Osteocyte (in vitro differentiated cells): Measurements from ENCODE around the gene RAB6A. TPM values are rescaled to one million over a fixed set of nuclear protein-coding genes. Genes with fewer than 3 reads are reported as not detected.
"Not testable (repeated sequence)": the region's sequence is repeated elsewhere in the genome, so short reads cannot be mapped to it uniquely, and the experiment has no call there.

Source experiments
- DNase-seq: peaks from one replicate; pipeline ENCODE4 v3.0.0; 2021; ENCODE audit warnings: mixed read lengths; ENCODE audit not compliant: unreplicated experiment; ENCODE audit errors: extremely low spot score
- H3K27ac Mint-ChIP-seq: one replicate; pipeline ENCODE4 v1.8.0; 2021; ENCODE audit warnings: mild to moderate bottlenecking, mixed read lengths; ENCODE audit not compliant: unreplicated experiment
- H3K27me3 Mint-ChIP-seq: one replicate; pipeline ENCODE4 v1.8.0; 2021; ENCODE audit warnings: mixed read lengths; ENCODE audit not compliant: unreplicated experiment
- H3K36me3 Mint-ChIP-seq: one replicate; pipeline ENCODE4 v1.8.0; 2021; ENCODE audit warnings: mixed read lengths; ENCODE audit not compliant: unreplicated experiment
- H3K4me1 Mint-ChIP-seq: one replicate; pipeline ENCODE4 v1.8.0; 2021; ENCODE audit warnings: mixed read lengths; ENCODE audit not compliant: unreplicated experiment
- H3K4me3 Mint-ChIP-seq: one replicate; pipeline ENCODE4 v1.8.0; 2021; ENCODE audit warnings: mild to moderate bottlenecking, moderate library complexity, mixed read lengths; ENCODE audit not compliant: unreplicated experiment
- H3K9me3 Mint-ChIP-seq: one replicate; pipeline ENCODE4 v1.8.0; 2021; ENCODE audit warnings: mixed read lengths; ENCODE audit not compliant: unreplicated experiment
- total RNA-seq: library from RNA; stranded (reverse); gene quantifications from 2 replicates; pipeline ENCODE4 v1.2.1, GENCODE V29; 2021
- TF ChIP-seq, protein P1 (sequence below): fragments of 200-600 bp; sonication (generic); IDR thresholded peaks from 2 replicates; pipeline ENCODE4 v1.5.0; 2021; ENCODE audit warnings: antibody characterized with exemption, mild to moderate bottlenecking, moderate library complexity

The RAB6A gene
- total RNA-seq, 1 donor from 2014 or later: 145 TPM

DNA sequence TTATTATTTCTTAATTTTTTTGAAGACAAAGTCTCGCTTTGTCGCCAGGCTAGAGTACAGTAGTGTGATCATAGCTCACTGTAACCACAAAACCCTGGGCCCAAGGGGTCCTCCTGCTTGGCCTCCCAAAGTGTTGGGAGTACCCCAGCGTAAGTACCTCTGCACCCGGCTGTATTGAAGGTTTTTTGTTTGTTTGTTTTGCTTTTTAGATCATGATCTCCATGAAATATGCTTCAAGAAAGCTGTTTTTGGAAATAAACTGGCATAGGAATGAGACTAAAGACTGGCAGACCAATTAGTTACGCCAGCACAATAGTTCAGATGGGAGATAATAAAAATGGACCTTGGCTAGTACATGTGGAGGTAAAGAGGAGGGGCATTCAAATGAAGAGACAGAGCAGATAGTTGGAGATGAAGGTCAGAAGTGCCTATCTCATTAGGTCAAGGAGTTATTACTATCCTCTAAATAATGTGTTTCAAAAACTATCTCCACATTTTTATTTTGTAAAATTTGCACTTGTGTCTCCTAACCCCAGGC, 22.7 kb upstream of the RAB6A start:
- no peaks in the 10 kb centered on the region for H3K9me3 Mint-ChIP-seq
- H3K4me3 Mint-ChIP-seq: no peak overlapping the region
- H3K36me3 Mint-ChIP-seq: no peaks in the 10 kb centered on the region
- no peak overlapping the region for H3K27ac Mint-ChIP-seq
- H3K27me3 Mint-ChIP-seq: peaks cover 3% of the 10 kb centered on the region
- no peak for DNase-seq
- peaks cover 17% of the 10 kb centered on the region for H3K4me1 Mint-ChIP-seq
- TF ChIP-seq, protein P1, sequence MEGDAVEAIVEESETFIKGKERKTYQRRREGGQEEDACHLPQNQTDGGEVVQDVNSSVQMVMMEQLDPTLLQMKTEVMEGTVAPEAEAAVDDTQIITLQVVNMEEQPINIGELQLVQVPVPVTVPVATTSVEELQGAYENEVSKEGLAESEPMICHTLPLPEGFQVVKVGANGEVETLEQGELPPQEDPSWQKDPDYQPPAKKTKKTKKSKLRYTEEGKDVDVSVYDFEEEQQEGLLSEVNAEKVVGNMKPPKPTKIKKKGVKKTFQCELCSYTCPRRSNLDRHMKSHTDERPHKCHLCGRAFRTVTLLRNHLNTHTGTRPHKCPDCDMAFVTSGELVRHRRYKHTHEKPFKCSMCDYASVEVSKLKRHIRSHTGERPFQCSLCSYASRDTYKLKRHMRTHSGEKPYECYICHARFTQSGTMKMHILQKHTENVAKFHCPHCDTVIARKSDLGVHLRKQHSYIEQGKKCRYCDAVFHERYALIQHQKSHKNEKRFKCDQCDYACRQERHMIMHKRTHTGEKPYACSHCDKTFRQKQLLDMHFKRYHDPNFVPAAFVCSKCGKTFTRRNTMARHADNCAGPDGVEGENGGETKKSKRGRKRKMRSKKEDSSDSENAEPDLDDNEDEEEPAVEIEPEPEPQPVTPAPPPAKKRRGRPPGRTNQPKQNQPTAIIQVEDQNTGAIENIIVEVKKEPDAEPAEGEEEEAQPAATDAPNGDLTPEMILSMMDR: no peak

DNA sequence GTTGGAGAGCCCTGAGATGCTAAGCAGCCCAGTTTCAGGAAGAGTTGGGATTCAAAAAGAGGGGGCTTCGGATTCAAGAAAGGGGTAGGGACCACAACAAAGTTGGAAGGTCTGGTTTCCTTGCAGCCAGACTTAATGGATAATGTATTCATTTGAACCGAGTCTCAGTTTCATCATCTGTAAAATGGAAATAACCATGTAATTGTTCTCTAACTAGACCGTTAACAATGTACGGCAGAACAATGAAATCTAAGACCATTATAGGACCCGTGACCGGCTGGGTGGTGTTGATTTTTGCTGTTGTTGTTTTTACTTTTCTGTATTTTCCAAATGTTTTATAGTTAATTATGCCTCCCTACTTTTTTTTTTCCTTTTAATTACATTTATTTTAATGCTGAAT, 20.4 kb upstream of the RAB6A start:
- TF ChIP-seq, protein P1: no peak
- Mint-ChIP-seq H3K9me3 (no peaks in the 10 kb centered on the region), H3K4me3 (no peak overlapping the region), H3K4me1 (peaks cover 7% of the 10 kb centered on the region), H3K27me3 (peaks cover 3% of the 10 kb centered on the region), H3K36me3 (no peaks in the 10 kb centered on the region), H3K27ac (no peak overlapping the region)
- no peak for DNase-seq

DNA sequence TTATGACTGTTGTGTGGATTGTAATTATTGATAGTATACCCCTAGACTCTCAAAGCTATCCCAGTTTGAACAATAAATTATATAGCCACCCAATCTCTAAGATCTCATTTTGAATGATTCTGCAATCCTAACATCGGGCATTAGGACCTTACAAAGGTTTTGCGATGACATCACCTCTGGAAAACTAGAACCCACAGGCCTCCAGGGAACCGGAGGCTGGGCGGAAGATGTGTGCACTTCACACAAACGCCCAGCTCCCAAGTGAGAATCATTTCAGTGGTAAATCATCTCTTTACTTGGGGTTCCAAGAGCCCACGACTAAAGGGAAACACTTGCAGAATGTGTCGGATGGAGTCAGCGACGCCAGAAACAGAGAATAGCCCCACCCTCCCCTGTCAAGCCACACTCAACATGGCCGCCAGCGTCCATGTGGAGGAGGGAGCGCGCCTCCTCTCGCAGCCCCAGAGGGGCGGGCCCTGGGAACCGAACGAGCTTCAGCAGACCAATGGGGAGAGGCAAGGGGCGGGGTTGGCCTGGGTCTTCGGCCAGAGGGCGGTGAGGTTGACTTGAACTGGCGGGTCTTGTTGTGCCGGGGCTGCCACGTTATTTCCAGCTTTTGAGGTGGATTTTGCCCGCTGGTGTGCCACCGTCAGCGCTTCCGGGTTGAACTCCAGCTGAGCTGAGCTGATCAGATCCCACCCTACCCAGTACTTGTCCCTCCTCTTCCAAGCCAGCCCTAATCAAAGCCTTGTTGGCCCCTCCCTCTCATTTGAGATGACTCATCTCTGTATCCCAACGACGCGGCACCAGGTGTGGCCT, 18.4 kb upstream of the RAB6A start:
- Mint-ChIP-seq H3K4me1 (peaks cover 7% of the 10 kb centered on the region), H3K4me3 (peak overlapping the region; percentile 96), H3K27ac (peak overlapping the region; percentile 100), H3K9me3 (no peaks in the 10 kb centered on the region), H3K27me3 (peaks cover 3% of the 10 kb centered on the region), H3K36me3 (no peaks in the 10 kb centered on the region)
- peak; percentile 99 for DNase-seq
- TF ChIP-seq, protein P1: no peak

DNA sequence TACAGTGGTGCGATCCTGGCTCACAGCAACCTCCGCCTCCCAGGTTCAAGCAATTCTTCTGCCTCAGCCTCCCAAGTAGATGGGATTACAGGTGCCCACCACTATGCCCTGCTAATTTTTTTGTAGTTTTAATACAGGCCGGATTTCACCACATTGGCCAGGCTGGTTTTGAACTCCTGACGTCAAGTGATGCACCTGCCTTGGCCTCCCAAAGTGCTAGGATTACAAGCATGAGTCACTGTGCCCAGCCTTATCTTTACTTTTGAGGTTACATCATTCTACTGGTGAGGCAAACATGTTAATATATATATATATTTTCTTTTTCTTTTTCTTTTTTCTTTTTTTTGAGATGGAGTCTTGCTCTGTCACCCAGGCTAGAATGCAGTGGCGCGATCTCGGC, 9.9 kb upstream of the RAB6A start:
- not testable (repeated sequence) for H3K36me3 Mint-ChIP-seq, H3K27ac Mint-ChIP-seq, H3K4me3 Mint-ChIP-seq, DNase-seq, H3K9me3 Mint-ChIP-seq, H3K4me1 Mint-ChIP-seq
- peaks cover 13% of the 10 kb centered on the region for H3K27me3 Mint-ChIP-seq

DNA sequence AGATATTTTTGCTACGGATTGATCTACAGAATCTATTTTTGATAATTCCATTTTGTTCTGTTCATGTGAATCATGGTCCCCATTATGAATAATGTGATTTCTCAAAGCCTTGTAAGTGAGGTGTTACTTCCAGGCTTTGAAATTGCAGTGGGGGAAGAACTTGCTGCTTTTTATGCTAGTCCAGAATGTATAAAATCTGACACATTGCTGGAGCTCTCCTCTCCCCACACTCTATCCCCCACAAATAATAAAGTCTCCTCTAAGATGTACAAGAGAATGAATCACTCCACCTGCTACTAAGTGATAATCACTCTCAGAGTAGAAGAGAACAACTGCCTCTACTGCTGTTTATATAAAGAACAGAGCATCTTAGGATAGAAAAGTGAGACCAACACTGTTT, 5.9 kb upstream of the RAB6A start:
- no peaks in the 10 kb centered on the region for H3K4me1 Mint-ChIP-seq
- no peaks in the 10 kb centered on the region for H3K36me3 Mint-ChIP-seq
- no peak overlapping the region for H3K27ac Mint-ChIP-seq
- no peak overlapping the region for H3K4me3 Mint-ChIP-seq
- no peaks in the 10 kb centered on the region for H3K9me3 Mint-ChIP-seq
- no peak for DNase-seq
- TF ChIP-seq, protein P1: no peak
- H3K27me3 Mint-ChIP-seq: peaks cover 23% of the 10 kb centered on the region
